Endodermal cell (in vitro differentiated cells): ENCODE measurements around the gene NANOS2. TPM values are rescaled to one million over a fixed set of nuclear protein-coding genes. Genes with fewer than 3 reads are reported as not detected.

Experiments
- DNase-seq: peaks from one replicate; pipeline ENCODE4 v3.0.0-alpha.2; 2017
- H3K27ac ChIP-seq: 2 replicates; pipeline ENCODE4 v1.5.1; 2013; ENCODE audit warnings: mild to moderate bottlenecking, low read depth, low read length, moderate library complexity
- H3K27me3 ChIP-seq: 2 replicates; pipeline ENCODE4 v1.6.1; 2013; ENCODE audit warnings: mild to moderate bottlenecking, low read length, moderate library complexity; ENCODE audit not compliant: insufficient read depth, control insufficient read depth, poor library complexity, severe bottlenecking
- H3K36me3 ChIP-seq: 2 replicates; pipeline ENCODE4 v1.7.0; 2013; ENCODE audit warnings: mild to moderate bottlenecking, low read length, moderate library complexity; ENCODE audit not compliant: control insufficient read depth, insufficient read depth
- H3K4me1 ChIP-seq: one replicate; pipeline ENCODE4 v1.7.0; 2013; ENCODE audit warnings: low read length; ENCODE audit not compliant: control insufficient read depth, insufficient read depth
- H3K4me3 ChIP-seq: 2 replicates; pipeline ENCODE4 v1.5.1; 2013; ENCODE audit warnings: mild to moderate bottlenecking, low read length, moderate library complexity
- H3K9ac ChIP-seq: 2 replicates; pipeline ENCODE4 v1.6.1; 2013; ENCODE audit warnings: mild to moderate bottlenecking, low read length, moderate library complexity; ENCODE audit not compliant: poor library complexity, severe bottlenecking; ENCODE audit errors: extremely low read depth
- H3K9me3 ChIP-seq: 2 replicates; pipeline ENCODE4 v1.6.1; 2013; ENCODE audit warnings: mild to moderate bottlenecking, low read length, moderate library complexity; ENCODE audit not compliant: control insufficient read depth
- H3K27ac Mint-ChIP-seq: 2 replicates; pipeline ENCODE4 v1.8.0; 2020; ENCODE audit warnings: mixed read lengths
- H3K27me3 Mint-ChIP-seq: 2 replicates; pipeline ENCODE4 v1.8.0; 2021; ENCODE audit warnings: mild to moderate bottlenecking, mixed read lengths; ENCODE audit not compliant: insufficient read depth
- H3K36me3 Mint-ChIP-seq: 2 replicates; pipeline ENCODE4 v1.8.0; 2020; ENCODE audit warnings: low read depth, mixed read lengths
- H3K4me1 Mint-ChIP-seq: 2 replicates; pipeline ENCODE4 v1.8.0; 2020; ENCODE audit warnings: mixed read lengths
- H3K4me3 Mint-ChIP-seq: 2 replicates; pipeline ENCODE4 v1.8.0; 2020; ENCODE audit warnings: mild to moderate bottlenecking, moderate library complexity, mixed read lengths
- H3K9me3 Mint-ChIP-seq: 2 replicates; pipeline ENCODE4 v1.8.0; 2020; ENCODE audit warnings: mild to moderate bottlenecking, mixed read lengths
- CTCF ChIP-seq: fragments of 200-600 bp; sonication (generic); conservative IDR thresholded peaks from 2 replicates; pipeline ENCODE4 v1.5.0; 2021; ENCODE audit warnings: antibody characterized with exemption, mild to moderate bottlenecking
- WGBS, 2 experiments: methylation state at CpG; one replicate each; pipeline versions ENCODE4 v1.1.5 to v1.1.7; 2013; ENCODE audit warnings: missing lambda C conversion rate in 2 of 2, mixed read lengths in 1 of 2; ENCODE audit not compliant: insufficient coverage in 1 of 2, insufficient read length in 1 of 2; 5-methylcytosine and 5-hydroxymethylcytosine counted together
- long read RNA-seq, 4 experiments: library from polyadenylated mRNA in 2 of 4; library from RNA in 1 of 4; library from capped mRNA in 1 of 4; stranded (forward) in 3 of 4; unstranded in 1 of 4; transcript quantifications; one replicate each; pipeline ENCODE4 v2.0.0, GENCODE V29; 2020 to 2021; ENCODE audit warnings: inconsistent platforms in 1 of 4
- polyA plus RNA-seq, 2 experiments: library from polyadenylated mRNA; stranded (reverse); fragments of 50-300 nt; gene quantifications; one replicate each; pipeline ENCODE4 v1.2.3, GENCODE V29; 2013
- total RNA-seq, 2 donors: library from RNA; stranded (reverse); fragmentation: NEBNext Ultra II Directional in 1 of 2; extraction: Animal tissue kit (Norgen Biotek cat#: 25700) in 1 of 2; gene quantifications; 2 replicates in 1 of 2; 3 replicates in 1 of 2; pipeline ENCODE4 v1.2.1, GENCODE V29; 2021

Gene NANOS2
- total RNA-seq: not detected
- polyA plus RNA-seq (2013, experiment 1 of 2): not detected
- polyA plus RNA-seq (2013, experiment 2 of 2): not detected
- long read RNA-seq, experiment 1: 0 reads
- long read RNA-seq, experiment 2: 0 reads
- long read RNA-seq, experiment 3: 0 reads
- long read RNA-seq, experiment 4: 0 reads

GRCh38 chr19:45913874-45914830 is at the start of gene NANOS2:
Gene NANOS2 (minus strand): TSS chr19:45914778. CDS start chr19:45914693, 85 bp downstream.
- Mint-ChIP-seq H3K4me3 (no peak within 1 kb of the TSS), H3K9me3 (no peaks in the 10 kb centered on the region), H3K27me3 (peaks cover 5% of the 10 kb centered on the region), H3K27ac (no peak within 1 kb of the TSS), H3K36me3 (no peaks in the 10 kb centered on the region), H3K4me1 (no peaks in the 10 kb centered on the region)
- no peak within 1 kb of the TSS for H3K9ac ChIP-seq
- H3K27ac ChIP-seq: no peak within 1 kb of the TSS
- DNase-seq: peak; percentile 95
- peak; percentile 84 for TF ChIP-seq CTCF
- H3K9me3 ChIP-seq: no peaks in the 10 kb centered on the region
- no peak within 1 kb of the TSS for H3K4me3 ChIP-seq
- WGBS, 2 experiments: 76 to 77% methylated on average over 27 to 44 of the region's 44 CpGs
- no peaks in the 10 kb centered on the region for H3K27me3 ChIP-seq
- H3K36me3 ChIP-seq: no peaks in the 10 kb centered on the region
- H3K4me1 ChIP-seq: no peaks in the 10 kb centered on the region

DNA sequence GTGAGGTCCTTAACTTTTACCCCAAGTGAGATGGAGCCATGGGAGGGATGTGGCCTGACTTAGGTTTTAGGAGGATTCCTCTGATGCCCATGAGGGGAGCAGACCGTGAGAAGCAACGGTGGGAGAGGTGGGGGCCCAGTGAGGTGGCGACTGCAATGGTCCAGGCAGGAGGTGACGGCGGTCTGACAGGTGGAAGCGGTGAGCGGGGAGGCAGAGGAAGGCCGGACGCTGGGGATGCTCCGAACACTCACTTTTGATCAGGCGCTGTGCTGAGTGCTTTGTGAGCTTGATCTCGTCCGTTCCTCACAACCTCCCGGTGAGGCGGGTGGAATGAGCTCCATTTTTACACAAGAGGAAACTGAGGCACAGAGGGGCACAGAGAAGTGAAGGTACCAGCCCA is 47.4 kb upstream of the NANOS2 start:
- WGBS, 2 experiments: 91 to 93% methylated on average over 14 to 15 of the region's 15 CpGs
- no peak for DNase-seq
- H3K4me1 ChIP-seq: no peaks in the 10 kb centered on the region
- Mint-ChIP-seq H3K36me3 (no peaks in the 10 kb centered on the region), H3K4me1 (no peaks in the 10 kb centered on the region), H3K9me3 (no peaks in the 10 kb centered on the region), H3K27me3 (peaks cover 76% of the 10 kb centered on the region), H3K4me3 (no peak overlapping the region), H3K27ac (no peak overlapping the region)
- H3K9me3 ChIP-seq: no peaks in the 10 kb centered on the region
- H3K27me3 ChIP-seq: peaks cover 46% of the 10 kb centered on the region
- H3K9ac ChIP-seq: no peak overlapping the region
- TF ChIP-seq CTCF: no peak
- no peak overlapping the region for H3K4me3 ChIP-seq
- no peaks in the 10 kb centered on the region for H3K36me3 ChIP-seq
- H3K27ac ChIP-seq: no peak overlapping the region

DNA sequence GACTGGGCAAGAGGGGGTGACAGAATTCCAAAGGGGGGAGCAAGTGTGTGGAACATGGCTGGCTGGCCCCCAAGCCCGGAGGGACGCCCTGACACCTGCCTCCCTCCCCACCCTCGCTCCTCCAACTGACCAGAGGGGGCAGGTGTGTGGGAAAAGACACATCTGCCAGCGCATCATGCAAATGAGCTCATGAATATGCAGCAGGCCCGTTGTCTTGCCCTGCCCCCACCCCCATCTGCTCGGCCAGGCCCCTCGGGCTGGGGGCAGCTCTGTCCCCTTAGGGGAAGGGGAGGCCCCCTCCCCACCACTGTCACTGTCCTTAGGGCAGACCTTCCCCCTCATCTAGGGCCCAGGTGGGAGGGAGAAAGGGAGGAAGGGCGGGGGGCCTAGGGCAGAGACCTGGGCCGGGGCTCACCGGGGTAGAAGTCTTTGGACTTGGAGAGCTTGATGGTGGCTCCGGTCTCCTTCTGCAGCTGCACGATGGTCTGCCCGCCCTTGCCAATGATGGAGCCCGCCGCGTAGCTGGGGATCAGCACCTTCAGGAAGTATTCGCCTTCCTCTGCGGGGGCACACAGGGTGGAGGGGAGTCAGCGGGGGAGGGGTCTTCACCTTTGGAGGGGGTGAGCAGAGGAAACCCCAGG is 46.1 kb upstream of the NANOS2 start:
- Mint-ChIP-seq H3K36me3 (no peaks in the 10 kb centered on the region), H3K4me1 (no peaks in the 10 kb centered on the region), H3K27me3 (peaks cover 74% of the 10 kb centered on the region), H3K27ac (no peak overlapping the region), H3K4me3 (no peak overlapping the region), H3K9me3 (no peaks in the 10 kb centered on the region)
- WGBS, 2 experiments: 49 to 63% methylated on average over 4 to 14 of the region's 19 CpGs
- no peaks in the 10 kb centered on the region for H3K9me3 ChIP-seq
- peak; percentile 89 for DNase-seq
- peak; percentile 62 for TF ChIP-seq CTCF
- peak overlapping the region; percentile 85 for H3K27ac ChIP-seq
- no peak overlapping the region for H3K4me3 ChIP-seq
- H3K4me1 ChIP-seq: no peaks in the 10 kb centered on the region
- H3K9ac ChIP-seq: no peak overlapping the region
- no peaks in the 10 kb centered on the region for H3K36me3 ChIP-seq
- peaks cover 35% of the 10 kb centered on the region for H3K27me3 ChIP-seq
